ENCODE data around the gene NUP35.

Gene NUP35

GRCh38 chr2:183185534-183185933 lies 61.3 kb downstream of the NUP35 start:
- DNase-seq (ENCODE audit: low spot score), result no peak
- TF ChIP-seq, protein P1, sequence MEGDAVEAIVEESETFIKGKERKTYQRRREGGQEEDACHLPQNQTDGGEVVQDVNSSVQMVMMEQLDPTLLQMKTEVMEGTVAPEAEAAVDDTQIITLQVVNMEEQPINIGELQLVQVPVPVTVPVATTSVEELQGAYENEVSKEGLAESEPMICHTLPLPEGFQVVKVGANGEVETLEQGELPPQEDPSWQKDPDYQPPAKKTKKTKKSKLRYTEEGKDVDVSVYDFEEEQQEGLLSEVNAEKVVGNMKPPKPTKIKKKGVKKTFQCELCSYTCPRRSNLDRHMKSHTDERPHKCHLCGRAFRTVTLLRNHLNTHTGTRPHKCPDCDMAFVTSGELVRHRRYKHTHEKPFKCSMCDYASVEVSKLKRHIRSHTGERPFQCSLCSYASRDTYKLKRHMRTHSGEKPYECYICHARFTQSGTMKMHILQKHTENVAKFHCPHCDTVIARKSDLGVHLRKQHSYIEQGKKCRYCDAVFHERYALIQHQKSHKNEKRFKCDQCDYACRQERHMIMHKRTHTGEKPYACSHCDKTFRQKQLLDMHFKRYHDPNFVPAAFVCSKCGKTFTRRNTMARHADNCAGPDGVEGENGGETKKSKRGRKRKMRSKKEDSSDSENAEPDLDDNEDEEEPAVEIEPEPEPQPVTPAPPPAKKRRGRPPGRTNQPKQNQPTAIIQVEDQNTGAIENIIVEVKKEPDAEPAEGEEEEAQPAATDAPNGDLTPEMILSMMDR (IDR thresholded peaks at IDR 0.05; ENCODE audit: borderline replicate concordance, control extremely low read depth, extremely low read depth, insufficient read depth, missing control alignments), result no peak
- in situ Hi-C loops (cut with MboI; ENCODE audit: low sequenced_read_pairs, unreplicated experiment), result no loop called here

- TF ChIP-seq, protein P1 (IDR thresholded peaks at IDR 0.05; ENCODE audit: borderline replicate concordance, control extremely low read depth, extremely low read depth, insufficient read depth, missing control alignments), result no peak
- no peak for DNase-seq (ENCODE audit: low spot score)
- in situ Hi-C loops (cut with MboI; ENCODE audit: low sequenced_read_pairs, unreplicated experiment), result no loop called here
Measured at GRCh38 chr2:183186296-183186695, 62.1 kb downstream of the NUP35 start.

DNA sequence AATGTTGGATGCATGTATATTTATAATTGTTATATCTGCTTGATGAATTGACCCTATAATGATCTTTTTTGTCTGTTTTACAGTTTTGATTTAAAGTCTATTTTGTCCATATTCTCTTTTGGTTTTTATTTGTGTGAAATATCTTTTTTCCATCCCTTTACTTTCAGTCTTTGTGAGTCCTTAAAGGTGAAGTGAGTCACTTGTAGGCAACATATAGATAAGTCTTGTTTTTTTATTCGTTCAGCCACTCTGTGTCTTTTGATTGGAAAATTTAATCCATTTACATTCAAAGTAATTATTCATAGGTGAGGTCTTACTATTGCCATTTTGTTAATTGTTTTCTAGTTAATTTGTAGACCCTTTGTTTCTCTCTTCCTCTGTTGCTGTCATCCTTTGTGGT lies 62.5 kb downstream of the NUP35 start:
- in situ Hi-C loops (cut with MboI; ENCODE audit: low sequenced_read_pairs, unreplicated experiment), result no loop called here
- no peak for DNase-seq (ENCODE audit: low spot score)
- TF ChIP-seq, protein P1 (IDR thresholded peaks at IDR 0.05; ENCODE audit: borderline replicate concordance, control extremely low read depth, extremely low read depth, insufficient read depth, missing control alignments), result no peak

- in situ Hi-C loops (cut with MboI; ENCODE audit: low sequenced_read_pairs, unreplicated experiment), result no loop called here
- TF ChIP-seq, protein P1 (IDR thresholded peaks at IDR 0.05; ENCODE audit: borderline replicate concordance, control extremely low read depth, extremely low read depth, insufficient read depth, missing control alignments), result no peak
- DNase-seq (ENCODE audit: low spot score), result no peak
Measured at GRCh38 chr2:183192343-183192742, 68.1 kb downstream of the NUP35 start.

DNA sequence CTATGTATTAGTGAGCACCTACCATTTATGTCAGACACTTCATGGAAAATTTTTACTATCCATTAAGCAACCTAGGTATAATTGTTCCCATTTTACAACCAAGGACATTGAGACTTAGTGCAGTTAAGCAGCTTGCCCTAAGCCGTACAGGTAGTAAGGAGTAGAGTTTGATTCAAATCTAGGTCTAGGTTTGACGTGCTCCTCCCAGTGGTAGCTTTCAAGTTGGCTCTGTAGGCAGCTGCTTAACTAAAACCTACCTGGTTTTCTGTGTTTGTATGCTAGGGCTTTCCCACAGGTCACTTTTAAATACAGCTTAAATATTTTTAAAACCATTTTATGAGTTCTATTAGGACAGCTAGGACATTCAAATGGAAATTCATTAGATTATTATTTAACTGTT lies 69.7 kb downstream of the NUP35 start:
- TF ChIP-seq, protein P1 (IDR thresholded peaks at IDR 0.05; ENCODE audit: borderline replicate concordance, control extremely low read depth, extremely low read depth, insufficient read depth, missing control alignments), result no peak
- in situ Hi-C loops (cut with MboI; ENCODE audit: low sequenced_read_pairs, unreplicated experiment), result no loop called here
- DNase-seq (ENCODE audit: low spot score), result no peak

DNA sequence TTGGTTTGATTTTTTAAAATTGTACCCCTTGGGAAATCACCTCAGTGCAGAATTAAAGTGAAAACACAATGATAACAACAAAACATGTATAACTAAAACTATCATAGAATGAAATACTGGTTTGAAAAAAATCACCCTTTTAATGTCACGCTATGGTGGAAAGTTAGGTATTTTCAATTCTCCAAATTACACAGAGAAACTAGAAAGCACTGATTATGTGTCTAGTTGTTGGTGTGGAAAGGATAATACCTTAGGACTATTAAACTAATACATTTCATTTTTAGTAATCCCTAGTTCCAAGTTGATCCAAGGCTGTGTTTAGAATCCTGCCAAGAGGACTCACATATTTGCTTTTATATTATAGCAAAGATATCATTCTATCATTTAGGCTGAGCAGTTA lies 71.2 kb downstream of the NUP35 start:
- no peak for DNase-seq (ENCODE audit: low spot score)
- TF ChIP-seq, protein P1 (IDR thresholded peaks at IDR 0.05; ENCODE audit: borderline replicate concordance, control extremely low read depth, extremely low read depth, insufficient read depth, missing control alignments), result no peak
- in situ Hi-C loops (cut with MboI; ENCODE audit: low sequenced_read_pairs, unreplicated experiment), result no loop called here

- DNase-seq (ENCODE audit: low spot score), result no peak
- in situ Hi-C loops (cut with MboI; ENCODE audit: low sequenced_read_pairs, unreplicated experiment), result no loop called here
- TF ChIP-seq, protein P1 (IDR thresholded peaks at IDR 0.05; ENCODE audit: borderline replicate concordance, control extremely low read depth, extremely low read depth, insufficient read depth, missing control alignments), result no peak
Measured at GRCh38 chr2:183195998-183196409, 71.8 kb downstream of the NUP35 start.

All from GM13976 (cell line).